DMS114 treated with DMSO at 0.1 percent for 48 hours (cell line): ENCODE data around the gene HEYL.
"Not testable (repeated sequence)": the region's sequence is repeated elsewhere in the genome, so short reads cannot be mapped to it uniquely, and the experiment has no call there.

Experiments
- DNase-seq: peaks from one replicate; lab custom pipeline; 2025; ENCODE audit not compliant: unreplicated experiment; lab: John Stamatoyannopoulos, UW

Gene HEYL

DNA sequence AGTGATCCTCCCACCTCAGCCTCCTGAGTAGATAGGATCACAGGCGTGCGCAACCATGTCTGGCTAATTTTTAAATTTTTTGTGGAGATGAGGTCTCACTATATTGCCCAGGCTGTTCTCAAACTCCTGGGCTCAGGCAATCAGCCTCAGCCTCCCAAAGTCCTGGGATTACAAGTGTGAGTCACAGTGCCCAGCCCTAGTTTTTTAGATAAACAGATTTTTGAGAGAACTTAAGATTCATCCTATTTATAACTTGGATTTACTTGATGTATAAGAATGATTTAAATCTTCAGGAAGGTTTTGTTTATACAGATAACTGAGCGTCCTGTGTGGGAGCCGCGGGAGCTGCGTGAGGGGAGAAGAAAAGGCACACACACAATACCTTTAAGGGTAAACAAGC lies 26.2 kb downstream of the HEYL start:
- no peak for DNase-seq

DNA sequence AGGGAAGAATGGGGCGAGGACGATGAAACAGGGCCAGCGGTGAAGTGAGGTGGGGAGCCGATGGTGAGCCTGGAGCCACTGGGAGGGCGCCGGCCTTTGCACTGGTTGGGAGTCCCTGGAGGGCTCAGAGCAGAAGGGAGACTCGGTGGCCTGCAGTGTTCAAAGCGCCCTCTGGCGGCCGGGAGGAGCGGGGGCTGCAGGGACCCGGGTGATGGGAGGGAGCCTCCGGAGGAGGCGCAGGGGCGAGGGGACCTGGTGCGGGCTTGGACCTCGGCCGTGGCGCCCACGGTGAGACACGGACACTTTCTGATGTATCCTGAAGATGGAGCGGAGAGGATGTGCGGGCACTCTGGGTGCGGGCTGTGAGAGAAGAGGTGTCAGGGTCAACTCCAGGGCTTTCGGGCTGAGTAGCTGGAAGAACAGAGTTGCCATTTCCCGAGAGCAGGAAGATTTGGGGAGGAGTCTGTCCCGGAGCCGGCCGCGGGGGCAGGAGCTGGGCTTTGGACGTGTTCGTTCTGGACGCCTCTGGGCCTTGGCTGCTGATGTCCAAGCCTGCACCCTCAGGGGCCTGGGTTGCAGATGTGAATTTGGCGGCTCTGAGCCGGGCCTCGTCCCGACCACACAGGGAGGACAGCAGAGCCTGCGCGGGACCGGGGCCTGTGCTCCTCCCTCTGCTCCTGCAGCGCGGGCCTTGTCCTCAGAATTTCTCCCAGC lies 29.7 kb downstream of the HEYL start:
- no peak for DNase-seq

DNA sequence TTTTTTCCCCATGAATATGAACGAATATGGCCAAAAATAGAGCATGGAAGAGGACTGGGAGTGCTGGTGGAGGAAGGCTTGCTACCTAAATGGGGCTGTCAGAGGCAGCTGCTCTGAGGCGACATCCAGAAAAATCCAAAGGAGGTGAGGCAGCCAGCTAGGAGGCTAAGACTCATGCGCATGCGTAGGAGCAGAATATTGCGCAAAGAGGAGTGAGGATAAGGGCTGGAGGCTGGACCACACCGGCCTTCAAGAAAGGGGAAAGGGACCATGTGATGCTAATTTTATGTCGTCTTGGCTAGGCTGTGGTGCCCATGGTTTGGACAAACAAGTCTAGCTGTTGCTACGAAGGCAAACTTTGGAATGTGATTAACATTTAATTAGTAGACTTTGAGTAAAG lies 30.5 kb downstream of the HEYL start:
- no peak for DNase-seq

DNA sequence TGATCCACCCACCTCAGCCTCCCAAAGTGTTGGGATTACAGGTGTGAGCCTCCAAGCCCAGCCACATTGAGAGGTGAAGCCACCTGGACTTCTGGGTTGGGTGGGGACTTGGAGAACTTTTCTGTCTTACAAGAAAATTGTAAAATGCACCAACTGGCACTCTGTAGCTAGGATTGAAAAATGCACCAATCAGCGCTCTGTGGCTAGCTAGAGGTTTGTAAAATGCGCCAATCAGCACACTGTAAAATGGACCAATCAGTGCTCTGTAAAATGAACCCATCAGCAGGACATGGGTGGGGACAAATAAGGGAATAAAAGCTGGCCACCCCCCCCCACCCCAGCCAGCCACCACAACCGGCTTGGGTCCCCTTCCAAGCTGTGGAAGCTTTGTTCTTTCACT lies 35.8 kb downstream of the HEYL start:
- DNase-seq: not testable (repeated sequence)

DNA sequence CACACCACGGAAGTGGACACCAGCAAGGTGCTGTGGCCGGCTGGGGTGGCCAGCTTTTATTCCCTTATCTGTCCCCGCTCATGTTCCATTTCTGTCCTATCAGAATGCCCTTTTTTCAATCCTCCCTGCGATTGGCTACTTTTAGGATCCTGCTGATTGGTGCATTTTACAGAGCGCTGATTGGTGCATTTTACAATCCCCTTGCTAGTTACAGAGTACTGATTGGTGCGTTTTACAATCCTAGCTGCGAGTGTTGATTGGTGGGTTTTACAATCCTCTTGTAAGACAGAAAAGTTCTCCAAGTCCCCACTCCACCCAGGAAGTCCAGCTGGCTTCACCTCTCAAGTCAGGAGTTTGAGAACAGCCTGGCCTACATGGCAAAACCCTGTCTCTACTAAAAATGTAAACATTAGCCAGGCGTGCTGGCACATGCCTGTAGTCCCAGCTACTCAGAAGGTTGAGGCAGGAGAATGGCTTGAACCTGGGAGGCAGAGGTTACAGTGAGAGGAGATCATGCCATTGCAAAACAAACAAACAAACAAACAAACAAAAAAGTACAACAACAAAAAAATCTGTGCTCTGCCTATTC lies 37.7 kb downstream of the HEYL start:
- DNase-seq: not testable (repeated sequence)

DNA sequence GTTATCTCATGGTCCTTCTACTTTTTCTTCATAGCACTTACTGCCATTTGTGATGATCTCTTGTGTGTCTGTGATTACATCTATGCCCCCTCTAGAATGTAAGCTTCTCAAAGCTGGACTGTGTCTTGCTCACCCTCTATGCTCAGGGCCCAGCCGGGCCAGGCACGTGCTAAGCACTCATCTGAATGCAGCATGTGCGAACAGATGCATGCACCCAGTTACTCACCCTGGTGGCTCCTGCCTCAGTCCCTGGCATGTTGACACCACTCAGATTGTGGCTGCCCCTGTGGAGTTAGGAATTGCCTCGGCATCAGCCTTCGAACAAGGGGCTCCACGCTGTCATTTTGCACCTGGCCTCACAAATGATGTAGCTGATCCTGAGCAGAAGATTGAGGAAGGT lies 43.3 kb downstream of the HEYL start:
- DNase-seq: no peak

DNA sequence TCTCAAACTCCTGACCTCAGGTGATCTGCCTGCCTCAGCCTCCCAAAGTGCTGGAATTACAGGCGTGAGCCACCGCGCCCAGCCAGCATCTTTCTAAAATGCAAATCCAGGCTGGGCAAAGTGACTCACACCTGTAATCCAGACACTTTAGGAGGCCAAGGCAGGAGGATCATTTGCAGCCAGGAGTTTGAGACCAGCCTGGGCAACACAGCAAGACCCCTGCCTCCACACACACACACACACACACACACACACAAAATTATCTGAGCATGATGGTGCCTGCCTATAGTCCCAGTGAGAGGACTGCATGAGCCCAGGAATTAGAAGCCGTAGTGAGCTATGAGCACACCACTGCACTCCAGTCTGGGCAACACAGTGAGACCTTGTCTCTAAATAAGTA lies 46.1 kb downstream of the HEYL start:
- DNase-seq: no peak

DNA sequence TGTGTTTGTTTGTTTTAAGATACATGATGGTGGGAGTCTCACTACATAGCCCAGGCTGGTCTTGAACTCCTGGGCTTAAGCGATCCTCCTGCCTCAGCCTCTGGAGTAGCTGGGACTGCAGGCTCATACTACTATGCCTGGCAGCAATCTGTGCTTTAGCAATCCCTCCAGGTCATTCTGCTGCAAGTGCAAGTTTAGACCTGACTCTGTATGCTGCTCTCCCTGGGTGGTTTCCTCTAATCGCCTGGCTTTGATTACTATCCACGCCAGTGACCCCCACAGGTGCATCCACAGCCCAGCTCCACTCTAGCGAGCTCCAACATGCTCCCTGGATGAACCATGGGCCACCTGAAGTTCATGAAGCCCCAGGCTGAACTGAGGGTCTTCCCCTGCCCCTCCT lies 47.4 kb downstream of the HEYL start:
- no peak for DNase-seq

DNA sequence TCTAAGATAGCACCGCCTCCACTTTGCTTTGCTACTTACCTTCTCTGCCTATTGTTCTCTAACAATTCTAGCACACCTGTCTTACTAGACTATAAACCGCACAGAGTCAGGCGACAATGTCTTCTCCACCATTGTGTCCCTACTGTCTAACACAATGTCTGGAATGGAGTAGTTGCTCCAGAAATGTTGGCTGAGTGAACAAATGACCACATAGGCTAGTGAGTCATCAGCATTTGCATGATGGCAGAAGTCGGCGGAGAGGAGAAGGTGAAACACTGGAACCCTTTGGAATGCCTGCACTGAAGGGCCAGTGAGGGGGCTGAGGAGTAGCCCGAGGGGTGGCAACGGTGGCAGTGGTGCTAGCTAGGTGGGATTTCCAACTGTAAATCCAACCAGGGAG lies 48.9 kb downstream of the HEYL start:
- DNase-seq: no peak

DNA sequence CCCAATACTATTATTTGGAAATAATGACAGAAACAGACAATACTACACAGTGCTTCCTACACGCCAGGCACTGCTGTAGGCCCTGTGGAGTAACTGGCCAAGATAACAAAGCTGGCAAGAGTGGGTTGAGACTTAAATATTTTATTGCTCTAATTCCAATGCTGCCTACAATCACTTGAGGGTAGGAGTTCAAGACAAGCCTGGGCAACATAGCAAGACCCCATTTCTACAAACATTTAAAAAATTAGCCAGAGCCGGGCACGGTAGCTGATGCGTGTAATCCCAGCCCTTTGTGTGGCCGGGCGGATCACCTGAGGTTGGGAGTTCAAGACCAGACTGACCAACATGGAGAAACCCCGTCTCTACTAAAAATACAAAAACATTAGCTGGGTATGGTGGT lies 53.5 kb downstream of the HEYL start:
- DNase-seq: no peak

DNA sequence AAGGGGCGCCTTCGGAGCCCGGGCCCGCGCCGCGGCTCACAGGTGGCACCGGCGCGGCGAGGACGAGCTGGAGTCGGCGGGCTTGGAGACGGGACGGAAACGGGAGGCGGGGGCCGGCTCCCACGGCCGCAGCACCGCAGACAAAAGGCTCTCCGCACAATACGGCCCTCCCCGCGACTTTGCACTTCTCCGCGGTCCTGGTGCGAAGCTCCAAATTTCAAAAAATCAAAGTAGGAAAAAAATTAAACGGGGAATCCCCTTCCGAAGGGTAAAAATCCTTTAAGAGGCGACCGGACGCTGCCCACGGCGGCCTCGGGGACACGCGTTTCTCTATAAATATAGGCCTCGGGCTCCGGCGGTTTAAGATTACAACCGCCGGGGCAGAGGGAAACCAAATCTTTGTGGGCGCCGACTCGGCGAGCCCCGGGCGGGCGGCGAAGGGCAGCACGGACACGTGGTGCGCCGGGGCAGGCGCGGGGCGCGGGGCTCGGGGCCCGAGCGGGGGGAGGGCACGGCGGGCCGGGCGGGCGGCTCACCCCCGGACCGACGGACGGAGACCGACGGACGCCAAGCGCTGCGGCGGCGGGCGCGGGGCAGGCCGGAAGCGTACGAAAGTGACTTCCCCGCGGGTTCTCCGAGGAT lies 63.3 kb downstream of the HEYL start:
- DNase-seq: no peak

DNA sequence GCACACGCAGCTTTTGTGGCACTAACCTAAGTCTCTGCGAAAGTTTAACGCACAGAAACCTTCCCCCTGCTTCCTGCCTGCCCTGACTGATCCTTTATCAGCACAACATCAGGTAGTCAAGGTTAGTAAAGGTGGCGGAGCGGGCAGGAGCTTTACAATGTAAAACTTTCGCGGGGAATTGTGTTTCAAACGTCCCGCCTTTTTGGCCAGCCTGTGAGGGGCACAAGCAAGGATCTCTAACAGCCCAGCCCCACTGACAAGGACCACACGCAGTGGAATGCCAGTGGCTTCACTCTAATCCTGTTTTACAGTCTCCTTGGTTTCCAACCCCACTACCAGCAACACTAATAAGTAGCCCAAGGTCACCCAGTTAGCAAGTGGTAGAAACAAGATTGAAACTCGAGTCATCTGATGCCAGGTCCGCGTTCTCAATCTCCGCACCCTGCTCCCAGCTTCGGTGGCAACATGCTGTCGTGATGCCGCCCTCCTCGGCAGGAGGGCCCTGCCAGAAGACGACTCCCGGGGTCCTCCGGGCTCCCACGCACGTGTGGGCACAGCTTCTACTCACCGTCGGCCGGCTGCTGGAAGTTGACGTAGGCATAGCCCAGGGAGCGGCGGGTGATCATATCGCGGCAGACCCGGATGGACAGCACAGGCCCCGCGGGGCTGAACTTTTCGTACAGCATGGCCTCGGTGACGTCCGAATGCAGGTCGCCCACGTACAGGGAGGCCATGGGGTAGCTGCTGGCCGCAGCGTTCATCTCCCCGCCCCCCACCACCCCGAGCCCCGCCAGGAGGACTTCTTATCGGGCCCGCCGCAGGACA lies 64.0 kb downstream of the HEYL start:
- DNase-seq: no peak

DNA sequence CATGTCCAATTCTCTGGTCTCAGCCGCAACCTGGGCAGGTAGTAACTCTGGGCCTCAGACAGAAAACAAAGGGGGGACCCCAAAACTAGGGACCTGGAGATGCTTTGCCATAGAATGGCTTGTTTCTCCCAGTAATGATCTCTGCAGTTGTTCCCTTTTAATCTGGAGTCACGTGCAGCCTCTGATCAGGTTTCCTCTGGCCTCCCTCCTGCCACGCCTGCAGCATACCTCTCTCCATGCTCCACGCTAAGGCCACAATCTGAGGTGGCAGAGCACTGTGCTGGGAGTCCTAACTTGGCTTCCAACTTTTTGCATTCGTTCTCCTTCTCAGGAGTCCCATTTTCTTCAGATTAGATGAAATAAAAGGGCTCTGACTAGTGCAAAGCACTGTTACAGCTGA lies 64.8 kb downstream of the HEYL start:
- no peak for DNase-seq
